ENCODE results near the gene STARD5.

The STARD5 gene

DNA sequence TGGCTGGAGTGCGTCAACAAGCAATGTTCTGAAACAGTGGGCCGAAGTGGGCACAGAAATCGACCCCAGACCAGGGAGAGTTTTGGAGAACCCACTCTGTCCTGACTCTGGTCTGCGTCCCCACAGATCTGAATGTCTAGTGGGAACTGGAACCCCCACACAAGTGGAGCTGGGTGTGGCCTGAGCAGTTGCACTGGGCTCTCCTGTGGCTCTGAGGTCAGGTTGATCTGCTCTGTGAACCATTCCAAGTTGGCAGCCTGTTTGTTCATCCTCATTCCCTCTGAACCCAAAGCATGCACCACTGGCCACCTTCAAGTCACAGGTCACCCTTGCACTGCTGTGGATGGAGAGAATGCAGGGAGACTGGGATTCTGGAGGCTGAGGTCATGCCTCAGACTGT is 60.5 kb downstream of the STARD5 start:
- Mint-ChIP-seq H3K27me3 (ENCODE audit: low read depth, poor library complexity) (peaks cover 3% of the 10 kb centered on the region), H3K4me3 (no peak overlapping the region), H3K9me3 (no peaks in the 10 kb centered on the region), H3K27ac (no peak overlapping the region), H3K36me3 (ENCODE audit: low read depth) (no peaks in the 10 kb centered on the region), H3K4me1 (peaks cover 19% of the 10 kb centered on the region)
- TF ChIP-seq, protein P1, sequence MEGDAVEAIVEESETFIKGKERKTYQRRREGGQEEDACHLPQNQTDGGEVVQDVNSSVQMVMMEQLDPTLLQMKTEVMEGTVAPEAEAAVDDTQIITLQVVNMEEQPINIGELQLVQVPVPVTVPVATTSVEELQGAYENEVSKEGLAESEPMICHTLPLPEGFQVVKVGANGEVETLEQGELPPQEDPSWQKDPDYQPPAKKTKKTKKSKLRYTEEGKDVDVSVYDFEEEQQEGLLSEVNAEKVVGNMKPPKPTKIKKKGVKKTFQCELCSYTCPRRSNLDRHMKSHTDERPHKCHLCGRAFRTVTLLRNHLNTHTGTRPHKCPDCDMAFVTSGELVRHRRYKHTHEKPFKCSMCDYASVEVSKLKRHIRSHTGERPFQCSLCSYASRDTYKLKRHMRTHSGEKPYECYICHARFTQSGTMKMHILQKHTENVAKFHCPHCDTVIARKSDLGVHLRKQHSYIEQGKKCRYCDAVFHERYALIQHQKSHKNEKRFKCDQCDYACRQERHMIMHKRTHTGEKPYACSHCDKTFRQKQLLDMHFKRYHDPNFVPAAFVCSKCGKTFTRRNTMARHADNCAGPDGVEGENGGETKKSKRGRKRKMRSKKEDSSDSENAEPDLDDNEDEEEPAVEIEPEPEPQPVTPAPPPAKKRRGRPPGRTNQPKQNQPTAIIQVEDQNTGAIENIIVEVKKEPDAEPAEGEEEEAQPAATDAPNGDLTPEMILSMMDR (IDR thresholded peaks at IDR 0.05) = no peak
- DNase-seq = no peak

DNA sequence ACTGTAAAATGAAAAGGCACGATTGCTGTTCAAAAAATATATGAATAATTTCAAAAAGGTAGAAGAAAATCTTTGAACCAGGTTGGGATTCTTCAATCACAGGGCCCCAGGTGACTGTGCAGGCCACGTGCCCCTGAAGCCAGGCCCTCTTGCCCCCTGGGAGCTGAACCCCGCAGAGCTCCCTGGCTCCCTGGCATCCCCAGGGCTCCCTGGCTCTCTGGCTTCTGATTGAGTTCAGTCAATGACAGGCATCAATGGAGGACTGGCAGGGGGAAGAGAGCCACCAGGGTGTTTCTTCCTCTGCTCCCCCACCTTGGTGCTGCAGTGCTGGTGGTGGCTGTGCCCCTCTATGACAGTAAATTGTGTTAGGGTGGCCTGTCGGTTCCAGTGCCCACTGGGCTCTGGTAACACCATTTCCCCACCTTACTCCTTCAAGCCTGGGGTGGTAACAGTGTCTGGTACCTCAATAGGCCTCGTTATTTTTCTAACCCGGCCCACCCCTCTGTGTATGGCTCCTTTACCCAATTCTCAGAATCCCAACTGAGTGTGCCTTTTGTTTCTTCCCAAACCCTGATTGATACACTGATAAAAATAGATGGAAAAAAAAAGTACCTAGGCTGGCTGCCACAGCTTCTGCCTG is 62.6 kb downstream of the STARD5 start:
- no peak overlapping the region for H3K27ac Mint-ChIP-seq
- peaks cover 15% of the 10 kb centered on the region for H3K4me1 Mint-ChIP-seq
- no peaks in the 10 kb centered on the region for H3K36me3 Mint-ChIP-seq (ENCODE audit: low read depth)
- no peak overlapping the region for H3K4me3 Mint-ChIP-seq
- no peaks in the 10 kb centered on the region for H3K9me3 Mint-ChIP-seq
- peaks cover 8% of the 10 kb centered on the region for H3K27me3 Mint-ChIP-seq (ENCODE audit: low read depth, poor library complexity)
- no peak for DNase-seq
- TF ChIP-seq, protein P1 (IDR thresholded peaks at IDR 0.05) = no peak

DNA sequence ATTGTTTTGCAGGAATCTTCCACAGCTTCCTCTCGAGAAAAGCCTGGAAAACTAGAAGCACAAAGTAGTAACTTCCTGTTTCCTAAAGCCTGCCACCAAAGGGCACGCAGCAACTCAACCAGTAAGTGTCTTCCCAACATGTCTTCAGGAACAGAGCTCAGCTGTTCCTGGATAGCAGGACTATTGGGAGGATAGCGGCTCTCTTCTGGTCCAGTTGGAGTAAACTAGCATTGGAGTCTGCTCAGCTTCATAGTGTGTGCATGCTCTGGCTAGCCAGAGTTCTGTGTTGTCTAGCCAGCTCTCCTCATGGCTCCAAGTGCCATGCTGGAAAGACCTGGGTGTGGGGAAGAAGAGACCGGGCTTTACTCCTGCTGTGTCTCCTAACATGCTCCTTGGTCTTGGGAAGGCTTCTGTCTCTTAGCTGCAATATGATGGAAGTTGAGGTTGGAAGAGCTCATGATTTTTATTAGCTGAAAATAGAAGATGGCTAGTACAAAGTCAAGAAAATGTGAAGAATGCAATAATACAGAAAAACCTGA is 64.1 kb downstream of the STARD5 start:
- H3K27ac Mint-ChIP-seq = no peak overlapping the region
- no peaks in the 10 kb centered on the region for H3K9me3 Mint-ChIP-seq
- TF ChIP-seq, protein P1 (IDR thresholded peaks at IDR 0.05) = no peak
- no peak overlapping the region for H3K4me3 Mint-ChIP-seq
- DNase-seq = no peak
- peaks cover under 1% of the 10 kb centered on the region for H3K4me1 Mint-ChIP-seq
- H3K36me3 Mint-ChIP-seq (ENCODE audit: low read depth) = no peaks in the 10 kb centered on the region
- H3K27me3 Mint-ChIP-seq (ENCODE audit: low read depth, poor library complexity) = peaks cover 12% of the 10 kb centered on the region

All from nephron progenitor cell (in vitro differentiated cells).